ENCODE results near the gene CDH1. TPM values are rescaled to one million over a fixed set of nuclear protein-coding genes. Genes with fewer than 3 reads are reported as not detected.
"Not testable (repeated sequence)": the region's sequence is repeated elsewhere in the genome, so short reads cannot be mapped to it uniquely, and the experiment has no call there.

CDH1 gene
- total RNA-seq, 2 donors from 2014 or later = 118 to 123 TPM

GRCh38 chr16:68839831-68840230 lies 102.7 kb downstream of the CDH1 start:
- no peak overlapping the region for H3K27ac Mint-ChIP-seq
- H3K4me1 Mint-ChIP-seq = peaks cover 6% of the 10 kb centered on the region
- no peak for DNase-seq
- no peak overlapping the region for H3K4me3 ChIP-seq (ENCODE audit: low read length)
- no peak overlapping the region for H3K27ac ChIP-seq (ENCODE audit: low read depth, low read length)
- H3K27me3 ChIP-seq (ENCODE audit: control insufficient read depth, insufficient read depth, low read length, poor library complexity, severe bottlenecking) = no peaks in the 10 kb centered on the region
- H3K36me3 ChIP-seq (ENCODE audit: control insufficient read depth, insufficient read depth, low read length) = no peaks in the 10 kb centered on the region
- H3K9me3 Mint-ChIP-seq = no peaks in the 10 kb centered on the region
- no peak overlapping the region for H3K4me3 Mint-ChIP-seq
- 97% methylated on average over 4 of the region's 4 CpGs; no CpG with 5 or more reads in 1 of the 2 experiments for WGBS, 2 experiments (ENCODE audit: insufficient coverage in 1 of 2, insufficient read length in 1 of 2)
- H3K9ac ChIP-seq (ENCODE audit: extremely low read depth, low read length, poor library complexity, severe bottlenecking) = no peak overlapping the region
- no peaks in the 10 kb centered on the region for H3K27me3 Mint-ChIP-seq (ENCODE audit: insufficient read depth)
- H3K9me3 ChIP-seq (ENCODE audit: control insufficient read depth, low read length) = no peaks in the 10 kb centered on the region
- H3K36me3 Mint-ChIP-seq (ENCODE audit: low read depth) = peaks cover 15% of the 10 kb centered on the region
- TF ChIP-seq, protein P1, sequence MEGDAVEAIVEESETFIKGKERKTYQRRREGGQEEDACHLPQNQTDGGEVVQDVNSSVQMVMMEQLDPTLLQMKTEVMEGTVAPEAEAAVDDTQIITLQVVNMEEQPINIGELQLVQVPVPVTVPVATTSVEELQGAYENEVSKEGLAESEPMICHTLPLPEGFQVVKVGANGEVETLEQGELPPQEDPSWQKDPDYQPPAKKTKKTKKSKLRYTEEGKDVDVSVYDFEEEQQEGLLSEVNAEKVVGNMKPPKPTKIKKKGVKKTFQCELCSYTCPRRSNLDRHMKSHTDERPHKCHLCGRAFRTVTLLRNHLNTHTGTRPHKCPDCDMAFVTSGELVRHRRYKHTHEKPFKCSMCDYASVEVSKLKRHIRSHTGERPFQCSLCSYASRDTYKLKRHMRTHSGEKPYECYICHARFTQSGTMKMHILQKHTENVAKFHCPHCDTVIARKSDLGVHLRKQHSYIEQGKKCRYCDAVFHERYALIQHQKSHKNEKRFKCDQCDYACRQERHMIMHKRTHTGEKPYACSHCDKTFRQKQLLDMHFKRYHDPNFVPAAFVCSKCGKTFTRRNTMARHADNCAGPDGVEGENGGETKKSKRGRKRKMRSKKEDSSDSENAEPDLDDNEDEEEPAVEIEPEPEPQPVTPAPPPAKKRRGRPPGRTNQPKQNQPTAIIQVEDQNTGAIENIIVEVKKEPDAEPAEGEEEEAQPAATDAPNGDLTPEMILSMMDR (conservative IDR thresholded peaks at IDR 0.05) = no peak
- no peaks in the 10 kb centered on the region for H3K4me1 ChIP-seq (ENCODE audit: control insufficient read depth, insufficient read depth, low read length)

- not testable (repeated sequence) for H3K9me3 Mint-ChIP-seq; H3K27ac Mint-ChIP-seq; H3K36me3 ChIP-seq (ENCODE audit: control insufficient read depth, insufficient read depth, low read length); DNase-seq; H3K4me1 Mint-ChIP-seq; H3K27ac ChIP-seq (ENCODE audit: low read depth, low read length); H3K9me3 ChIP-seq (ENCODE audit: control insufficient read depth, low read length); H3K27me3 Mint-ChIP-seq (ENCODE audit: insufficient read depth); H3K27me3 ChIP-seq (ENCODE audit: control insufficient read depth, insufficient read depth, low read length, poor library complexity, severe bottlenecking); H3K4me1 ChIP-seq (ENCODE audit: control insufficient read depth, insufficient read depth, low read length); H3K36me3 Mint-ChIP-seq (ENCODE audit: low read depth)
- WGBS, 2 experiments (ENCODE audit: insufficient coverage in 1 of 2, insufficient read length in 1 of 2) = 73 to 75% methylated on average over 17 to 23 of the region's 23 CpGs
- Histone ChIP-seq H3K4me3 (ENCODE audit: low read length) (peak overlapping the region; percentile 89), H3K9ac (ENCODE audit: extremely low read depth, low read length, poor library complexity, severe bottlenecking) (peak overlapping the region; percentile 62)
- peak overlapping the region; percentile 74 for H3K4me3 Mint-ChIP-seq
Observed at GRCh38 chr16:68842964-68843481, 105.9 kb downstream of the CDH1 start.

- 0% methylated on average over 38 to 55 of the region's 55 CpGs for WGBS, 2 experiments (ENCODE audit: insufficient coverage in 1 of 2, insufficient read length in 1 of 2)
- Histone ChIP-seq H3K36me3 (ENCODE audit: control insufficient read depth, insufficient read depth, low read length) (no peaks in the 10 kb centered on the region), H3K4me1 (ENCODE audit: control insufficient read depth, insufficient read depth, low read length) (no peaks in the 10 kb centered on the region), H3K9me3 (ENCODE audit: control insufficient read depth, low read length) (no peaks in the 10 kb centered on the region), H3K27ac (ENCODE audit: low read depth, low read length) (peak within 1 kb of the TSS; percentile 20), H3K4me3 (ENCODE audit: low read length) (peak within 1 kb of the TSS; percentile 89), H3K27me3 (ENCODE audit: control insufficient read depth, insufficient read depth, low read length, poor library complexity, severe bottlenecking) (no peaks in the 10 kb centered on the region), H3K9ac (ENCODE audit: extremely low read depth, low read length, poor library complexity, severe bottlenecking) (peak within 1 kb of the TSS; percentile 62)
- H3K27me3 Mint-ChIP-seq (ENCODE audit: insufficient read depth) = no peaks in the 10 kb centered on the region
- peaks cover 7% of the 10 kb centered on the region for H3K4me1 Mint-ChIP-seq
- no peaks in the 10 kb centered on the region for H3K9me3 Mint-ChIP-seq
- H3K36me3 Mint-ChIP-seq (ENCODE audit: low read depth) = no peaks in the 10 kb centered on the region
- peak within 1 kb of the TSS; percentile 74 for H3K4me3 Mint-ChIP-seq
- peak within 1 kb of the TSS; percentile 86 for H3K27ac Mint-ChIP-seq
- TF ChIP-seq, protein P1 (conservative IDR thresholded peaks at IDR 0.05) = peak; percentile 80
- peak; percentile 94 for DNase-seq
Observed at GRCh38 chr16:68843482-68844210, 106.6 kb downstream of the CDH1 start, which contains the start of gene TANGO6. Gene TANGO6 (plus strand): TSS chr16:68843531. CDS start chr16:68843618, 87 bp downstream.

Measured in endodermal cell (in vitro differentiated cells).